GM12864 (cell line): ENCODE measurements around the gene RGS19.

ENCODE experiments used
- DNase-seq: peaks from one replicate; pipeline ENCODE4 v3.0.0-alpha.2; 2011; ENCODE audit warnings: low read depth
- H3K4me3 ChIP-seq: 2 replicates; pipeline ENCODE4 v1.5.1; 2011; ENCODE audit warnings: mild to moderate bottlenecking, low read depth, low read length, control low read depth
- TF ChIP-seq, protein P1 (sequence below): IDR thresholded peaks from 2 replicates; pipeline ENCODE4 v1.5.1; 2011; ENCODE audit warnings: low read depth, mild to moderate bottlenecking, moderate library complexity, low read length, control low read depth, inconsistent platforms; ENCODE audit errors: missing control alignments

Gene RGS19

DNA sequence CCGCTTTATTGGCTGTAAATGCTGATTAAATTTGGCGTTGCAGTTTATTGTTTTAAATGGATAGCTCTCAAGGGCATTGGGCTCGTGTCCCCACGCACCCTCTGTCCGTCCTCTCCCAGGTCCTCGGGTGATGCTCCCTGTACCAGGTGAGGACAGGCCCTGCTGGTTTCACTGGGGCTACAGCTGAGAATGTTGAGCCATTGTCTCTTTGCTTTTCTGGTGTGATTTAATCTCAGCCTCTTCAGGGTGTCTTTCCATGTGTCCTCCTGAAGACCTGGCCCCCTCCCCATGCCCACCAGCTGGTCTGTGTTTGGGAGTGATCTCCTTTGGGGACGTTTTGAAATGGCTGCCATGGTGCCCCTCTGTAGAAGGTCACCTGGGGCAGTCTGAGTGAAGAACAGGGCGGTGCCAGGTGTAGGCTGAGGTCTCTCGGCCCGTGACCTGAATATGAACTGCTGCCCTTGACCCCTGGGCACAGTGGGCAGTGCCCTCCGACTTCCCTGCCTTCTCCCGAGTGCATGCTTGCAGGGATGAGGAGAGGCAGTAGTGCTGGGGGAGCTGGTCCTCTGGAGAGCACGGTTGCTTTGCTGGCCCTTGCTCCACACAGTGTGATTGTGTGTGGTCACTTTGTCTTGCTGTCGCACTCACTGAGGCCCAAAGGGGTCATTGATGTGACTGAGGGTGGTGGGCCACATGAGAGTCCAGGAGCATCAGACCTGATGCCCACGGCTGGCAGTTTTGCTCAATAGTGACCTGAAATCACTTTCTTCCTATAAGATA is 55.8 kb downstream of the RGS19 start:
- no peak overlapping the region for H3K4me3 ChIP-seq
- no peak for DNase-seq
- TF ChIP-seq, protein P1, sequence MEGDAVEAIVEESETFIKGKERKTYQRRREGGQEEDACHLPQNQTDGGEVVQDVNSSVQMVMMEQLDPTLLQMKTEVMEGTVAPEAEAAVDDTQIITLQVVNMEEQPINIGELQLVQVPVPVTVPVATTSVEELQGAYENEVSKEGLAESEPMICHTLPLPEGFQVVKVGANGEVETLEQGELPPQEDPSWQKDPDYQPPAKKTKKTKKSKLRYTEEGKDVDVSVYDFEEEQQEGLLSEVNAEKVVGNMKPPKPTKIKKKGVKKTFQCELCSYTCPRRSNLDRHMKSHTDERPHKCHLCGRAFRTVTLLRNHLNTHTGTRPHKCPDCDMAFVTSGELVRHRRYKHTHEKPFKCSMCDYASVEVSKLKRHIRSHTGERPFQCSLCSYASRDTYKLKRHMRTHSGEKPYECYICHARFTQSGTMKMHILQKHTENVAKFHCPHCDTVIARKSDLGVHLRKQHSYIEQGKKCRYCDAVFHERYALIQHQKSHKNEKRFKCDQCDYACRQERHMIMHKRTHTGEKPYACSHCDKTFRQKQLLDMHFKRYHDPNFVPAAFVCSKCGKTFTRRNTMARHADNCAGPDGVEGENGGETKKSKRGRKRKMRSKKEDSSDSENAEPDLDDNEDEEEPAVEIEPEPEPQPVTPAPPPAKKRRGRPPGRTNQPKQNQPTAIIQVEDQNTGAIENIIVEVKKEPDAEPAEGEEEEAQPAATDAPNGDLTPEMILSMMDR, result no peak
